ENCODE results near the gene LEKR1. TPM values are rescaled to one million over a fixed set of nuclear protein-coding genes. Genes with fewer than 3 reads are reported as not detected.

LEKR1 gene
- total RNA-seq, 1 donor = 0.81 TPM

DNA sequence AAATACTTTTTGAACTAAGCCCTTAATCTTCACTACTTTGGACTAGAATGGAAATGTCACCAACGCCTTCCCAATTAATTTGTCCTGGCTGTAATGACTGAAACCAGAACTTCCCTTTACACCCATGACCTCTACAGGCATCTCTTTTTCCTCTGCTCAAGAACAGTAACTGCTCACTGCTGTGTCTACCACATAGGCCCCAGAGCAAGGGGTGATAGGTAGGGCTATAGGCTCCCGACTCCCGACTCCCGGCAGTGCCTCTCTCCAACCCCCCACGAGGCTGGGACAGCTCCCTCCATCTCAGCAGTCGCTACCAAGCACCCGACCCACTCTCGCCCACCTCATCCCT is 384 bp upstream of the LEKR1 start:
- no peak for DNase-seq (ENCODE audit: low read depth)
- TF ChIP-seq CTCF (IDR thresholded peaks at IDR 0.05; ENCODE audit: insufficient read depth, low read length) = no peak
- peak overlapping the region; percentile 76 for H3K4me3 ChIP-seq (ENCODE audit: low read depth, low read length)

GRCh38 chr3:156826896-156827882 is 1.0 kb downstream of the LEKR1 start:
- TF ChIP-seq CTCF (IDR thresholded peaks at IDR 0.05; ENCODE audit: insufficient read depth, low read length) = no peak
- H3K4me3 ChIP-seq (ENCODE audit: low read depth, low read length) = peak overlapping the region; percentile 76
- no peak for DNase-seq (ENCODE audit: low read depth)

DNA sequence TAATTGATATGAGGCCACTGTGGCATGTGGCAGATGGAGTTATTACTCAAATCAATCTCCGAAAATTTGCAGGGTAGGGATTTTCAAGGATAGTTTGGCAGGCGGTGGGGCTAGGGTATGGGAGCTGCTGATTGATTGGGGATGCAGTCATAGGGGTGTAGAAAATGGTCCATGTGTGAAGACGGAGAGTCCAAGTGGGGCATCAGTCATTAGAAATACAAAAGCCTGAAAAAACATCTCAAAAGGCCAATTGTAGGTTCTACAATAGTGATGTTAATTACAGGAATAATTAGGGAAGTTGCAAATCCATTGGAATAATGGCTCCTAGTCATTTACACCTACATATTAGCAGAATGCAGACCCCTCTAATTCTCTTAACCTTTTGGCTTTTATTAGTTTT is 4.9 kb downstream of the LEKR1 start:
- no peak for DNase-seq (ENCODE audit: low read depth)
- H3K4me3 ChIP-seq (ENCODE audit: low read depth, low read length) = no peak overlapping the region
- no peak for TF ChIP-seq CTCF (IDR thresholded peaks at IDR 0.05; ENCODE audit: insufficient read depth, low read length)

DNA sequence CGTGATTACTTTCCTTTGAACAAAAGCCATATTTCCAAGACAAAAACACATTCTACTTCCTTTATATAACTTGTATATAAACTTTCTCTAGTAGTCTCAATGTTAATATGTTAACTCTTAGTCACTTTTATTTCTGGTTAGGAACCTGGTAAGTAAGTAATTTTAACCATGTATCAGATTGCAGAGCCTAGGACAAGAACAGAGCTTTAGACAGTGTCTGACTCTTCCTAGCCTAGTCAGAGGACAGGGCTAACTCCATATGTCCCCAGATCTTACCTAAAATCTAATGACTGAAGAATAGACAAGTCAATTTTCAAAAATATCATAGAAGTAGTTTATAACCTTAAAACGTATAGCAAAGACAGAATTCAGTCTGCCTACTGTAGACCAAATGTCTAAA is 8.3 kb downstream of the LEKR1 start:
- no peak overlapping the region for H3K4me3 ChIP-seq (ENCODE audit: low read depth, low read length)
- no peak for DNase-seq (ENCODE audit: low read depth)
- no peak for TF ChIP-seq CTCF (IDR thresholded peaks at IDR 0.05; ENCODE audit: insufficient read depth, low read length)

GRCh38 chr3:156834962-156835535 is 8.9 kb downstream of the LEKR1 start:
- no peak overlapping the region for H3K4me3 ChIP-seq (ENCODE audit: low read depth, low read length)
- TF ChIP-seq CTCF (IDR thresholded peaks at IDR 0.05; ENCODE audit: insufficient read depth, low read length) = no peak
- no peak for DNase-seq (ENCODE audit: low read depth)

DNA sequence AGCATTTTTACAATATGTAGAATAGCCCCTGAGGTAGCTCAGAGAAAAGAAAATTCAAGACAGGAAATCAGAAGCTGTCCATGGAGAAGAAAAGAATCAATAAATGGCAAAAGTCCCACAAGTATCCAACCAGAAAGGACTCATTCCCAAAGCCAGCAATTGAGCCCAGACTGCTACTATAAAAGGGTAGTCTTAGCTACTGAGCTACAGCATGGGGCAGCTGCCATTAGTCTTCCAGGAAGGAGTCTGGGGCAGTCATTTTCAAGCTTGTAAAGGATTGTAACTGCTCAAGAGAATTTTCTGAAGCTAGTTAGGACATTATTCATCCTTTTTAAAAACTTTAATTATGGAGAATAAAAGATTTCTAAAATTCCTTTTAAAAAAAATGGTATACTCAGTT is 10.5 kb downstream of the LEKR1 start:
- no peak for TF ChIP-seq CTCF (IDR thresholded peaks at IDR 0.05; ENCODE audit: insufficient read depth, low read length)
- H3K4me3 ChIP-seq (ENCODE audit: low read depth, low read length) = no peak overlapping the region
- no peak for DNase-seq (ENCODE audit: low read depth)
